Choroid plexus epithelial cell (primary cell): ENCODE data around the gene FAM25G.

ENCODE experiments used
- DNase-seq: peaks from one replicate; pipeline ENCODE4 v3.0.0-alpha.2; 2010; ENCODE audit warnings: low read depth
- H3K4me3 ChIP-seq: 2 replicates; pipeline ENCODE4 v1.5.1; 2011; ENCODE audit warnings: low read depth, mild to moderate bottlenecking, control low read depth, low read length, moderate library complexity
- CTCF ChIP-seq: conservative IDR thresholded peaks from 2 replicates; pipeline ENCODE4 v1.5.1; 2011; ENCODE audit warnings: low read depth, mild to moderate bottlenecking, control low read depth, inconsistent platforms, low read length, moderate library complexity

FAM25G gene

GRCh38 chr10:47451998-47452494, 39.5 kb downstream of the FAM25G start:
- no peak overlapping the region for H3K4me3 ChIP-seq
- no peak for DNase-seq
- TF ChIP-seq CTCF: no peak

GRCh38 chr10:47451273-47451997, 40.1 kb downstream of the FAM25G start:
- H3K4me3 ChIP-seq: no peak overlapping the region
- no peak for DNase-seq
- no peak for TF ChIP-seq CTCF

- no peak for TF ChIP-seq CTCF
- DNase-seq: no peak
- no peak overlapping the region for H3K4me3 ChIP-seq
Measured at GRCh38 chr10:47450442-47450841, 41.1 kb downstream of the FAM25G start.

- TF ChIP-seq CTCF: no peak
- no peak overlapping the region for H3K4me3 ChIP-seq
- no peak for DNase-seq
Measured at GRCh38 chr10:47449979-47450378, 41.5 kb downstream of the FAM25G start.

- no peak for DNase-seq
- TF ChIP-seq CTCF: no peak
- H3K4me3 ChIP-seq: no peak overlapping the region
Measured at GRCh38 chr10:47449102-47449978, 42.2 kb downstream of the FAM25G start.

GRCh38 chr10:47447705-47448104, 43.8 kb downstream of the FAM25G start:
- H3K4me3 ChIP-seq: no peak overlapping the region
- no peak for DNase-seq
- no peak for TF ChIP-seq CTCF
